Measurements from ENCODE around the gene DCTD. TPM values are rescaled to one million over a fixed set of nuclear protein-coding genes. Genes with fewer than 3 reads are reported as not detected.

The DCTD gene
- 76.7 and 79.5 TPM in 2 replicates for total RNA-seq

GRCh38 chr4:182917182-182918043 lies at the start of gene DCTD:
DCTD (minus strand) TSS chr4:182917386; CDS start chr4:182915568, 1,818 bp downstream.
- no peak for DNase-seq (ENCODE audit: low read depth, low spot score)

- no peak for DNase-seq (ENCODE audit: low read depth, low spot score)
These were observed 43.6 kb upstream of the DCTD start for GRCh38 chr4:182960746-182961145.

DNA sequence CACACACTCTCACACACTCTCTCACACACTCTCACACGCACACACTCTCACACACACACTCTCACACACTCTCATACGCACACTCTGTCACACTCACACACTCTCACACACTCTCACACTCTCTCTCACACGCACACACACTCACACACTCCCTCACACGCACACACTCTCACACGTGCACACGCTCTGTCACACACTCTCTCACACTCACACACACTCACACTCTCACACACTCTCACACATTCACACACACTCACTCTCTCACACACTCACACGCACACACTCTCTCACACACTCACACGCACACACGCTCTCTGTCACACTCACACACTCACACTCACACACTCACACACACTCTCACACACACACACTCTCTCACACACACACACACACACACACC lies 43.0 kb upstream of the DCTD start:
- DNase-seq (ENCODE audit: low read depth, low spot score): no peak

- DNase-seq (ENCODE audit: low read depth, low spot score): no peak
These were observed 38.2 kb upstream of the DCTD start for GRCh38 chr4:182955411-182955810.

- DNase-seq (ENCODE audit: low read depth, low spot score): no peak
These were observed 27.5 kb upstream of the DCTD start for GRCh38 chr4:182944484-182945213.

DNA sequence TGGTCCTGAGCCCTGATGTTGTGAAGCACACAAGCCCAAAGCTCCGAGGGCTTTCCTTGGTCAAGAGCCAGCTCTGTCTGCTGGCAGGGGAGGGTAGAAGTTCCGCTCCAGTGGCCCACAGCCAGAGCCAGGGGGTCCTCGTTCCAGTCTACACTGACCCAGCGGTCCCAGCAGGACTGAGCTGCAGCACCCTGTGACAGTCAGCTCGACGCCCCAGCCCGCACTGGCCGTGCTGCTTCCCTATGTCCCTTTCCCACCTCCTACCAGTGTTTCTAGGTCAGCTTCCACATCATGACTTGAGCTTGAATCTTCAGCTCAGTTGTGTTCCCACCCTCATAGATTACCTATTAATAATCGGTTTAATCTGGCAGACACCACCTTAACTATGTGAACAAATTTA lies 22.5 kb upstream of the DCTD start:
- no peak for DNase-seq (ENCODE audit: low read depth, low spot score)

- no peak for DNase-seq (ENCODE audit: low read depth, low spot score)
These were observed 21.0 kb upstream of the DCTD start for GRCh38 chr4:182938205-182938645.

GRCh38 chr4:182937268-182938204 lies 20.4 kb upstream of the DCTD start:
- DNase-seq (ENCODE audit: low read depth, low spot score): no peak

DNA sequence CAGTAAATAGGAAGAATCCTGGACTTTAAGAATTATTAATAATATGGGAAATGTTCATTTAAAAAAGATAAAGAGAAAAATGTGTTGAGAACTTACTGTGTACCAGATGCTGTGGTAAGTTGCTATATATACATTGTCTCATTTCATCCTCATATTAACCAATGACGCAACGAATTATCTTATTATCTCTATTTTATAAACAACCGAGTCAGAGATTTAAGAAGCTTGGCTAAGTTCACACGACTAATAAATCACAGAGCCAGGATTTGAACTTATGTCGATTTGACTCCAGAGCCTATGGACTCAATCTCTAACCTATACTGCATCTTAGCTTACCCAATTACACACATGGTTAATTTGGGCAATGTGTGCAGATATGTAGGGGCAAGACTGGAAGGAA lies 15.5 kb upstream of the DCTD start:
- DNase-seq (ENCODE audit: low read depth, low spot score): no peak

DNA sequence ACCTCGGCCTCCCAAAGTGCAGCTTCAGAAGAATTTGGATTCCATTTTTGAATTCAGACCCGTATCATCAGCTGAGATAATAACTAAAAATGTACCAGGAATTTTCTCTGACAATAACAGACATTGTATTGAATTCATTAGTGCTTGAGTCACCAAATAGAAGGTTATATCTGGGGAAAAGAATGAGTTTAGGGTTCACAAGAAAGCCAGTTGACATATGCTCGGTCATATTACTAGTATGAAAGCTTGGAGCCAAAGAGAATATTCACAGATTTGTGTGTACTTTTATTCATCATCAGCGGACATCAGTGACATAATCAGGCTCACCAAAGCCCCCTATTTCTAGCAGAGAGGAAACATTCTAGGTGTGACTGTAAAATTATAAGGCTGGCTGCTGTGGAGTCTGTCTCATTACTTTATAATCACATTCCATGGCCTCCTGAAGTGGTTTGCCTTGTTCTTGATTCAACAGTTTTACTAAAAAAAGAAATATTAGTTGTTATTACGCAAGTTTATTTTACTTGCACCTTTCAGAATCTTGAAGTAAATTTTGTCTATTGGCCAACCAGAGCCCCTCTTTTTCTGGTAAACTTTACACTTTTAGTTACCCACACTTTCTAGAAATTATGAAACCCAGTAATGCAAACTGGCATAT lies 14.6 kb upstream of the DCTD start:
- DNase-seq (ENCODE audit: low read depth, low spot score): no peak

DNA sequence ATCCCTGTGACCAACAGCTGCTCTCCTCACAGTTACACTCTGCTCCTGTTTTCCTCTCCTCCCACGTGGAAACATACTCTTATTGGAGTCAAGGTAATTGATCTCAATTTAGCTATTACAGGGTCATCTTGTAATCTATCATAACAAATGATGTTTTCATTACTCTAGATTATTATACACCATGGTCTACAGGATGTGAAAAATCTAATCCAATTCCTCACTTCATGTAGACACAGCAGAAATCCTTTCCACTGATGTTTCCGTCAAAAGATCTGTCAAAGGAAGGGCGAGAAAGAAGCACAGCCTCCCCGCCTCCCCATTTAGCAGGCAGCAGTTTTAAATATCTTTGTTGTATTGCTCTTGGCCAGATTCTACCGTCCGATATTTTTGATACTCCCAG lies 13.7 kb upstream of the DCTD start:
- no peak for DNase-seq (ENCODE audit: low read depth, low spot score)

- no peak for DNase-seq (ENCODE audit: low read depth, low spot score)
These were observed 12.1 kb upstream of the DCTD start for GRCh38 chr4:182929296-182929695.

DNA sequence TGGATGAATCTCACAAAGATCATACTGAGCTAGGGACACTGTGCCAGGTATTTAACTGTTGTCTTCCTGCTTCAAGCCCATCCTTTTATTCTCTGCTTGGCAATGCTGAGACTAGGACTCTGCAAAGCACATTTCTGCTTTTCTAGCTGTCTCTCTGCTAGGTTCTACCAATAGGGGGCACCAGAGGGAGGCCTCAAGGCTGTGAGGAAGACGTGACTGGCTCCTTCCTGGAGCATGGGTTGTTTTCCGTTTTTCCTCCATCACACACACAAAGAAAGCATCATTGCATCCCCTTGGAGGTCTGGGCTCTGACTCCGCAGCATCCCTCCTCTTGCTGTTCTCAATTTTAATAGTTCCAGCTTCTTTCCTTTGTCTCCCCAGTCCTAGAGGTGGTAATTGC lies 10.9 kb upstream of the DCTD start:
- DNase-seq (ENCODE audit: low read depth, low spot score): no peak

- no peak for DNase-seq (ENCODE audit: low read depth, low spot score)
These were observed 10.3 kb upstream of the DCTD start for GRCh38 chr4:182927505-182927904.

GRCh38 chr4:182925855-182926254 lies 8.7 kb upstream of the DCTD start:
- no peak for DNase-seq (ENCODE audit: low read depth, low spot score)

DNA sequence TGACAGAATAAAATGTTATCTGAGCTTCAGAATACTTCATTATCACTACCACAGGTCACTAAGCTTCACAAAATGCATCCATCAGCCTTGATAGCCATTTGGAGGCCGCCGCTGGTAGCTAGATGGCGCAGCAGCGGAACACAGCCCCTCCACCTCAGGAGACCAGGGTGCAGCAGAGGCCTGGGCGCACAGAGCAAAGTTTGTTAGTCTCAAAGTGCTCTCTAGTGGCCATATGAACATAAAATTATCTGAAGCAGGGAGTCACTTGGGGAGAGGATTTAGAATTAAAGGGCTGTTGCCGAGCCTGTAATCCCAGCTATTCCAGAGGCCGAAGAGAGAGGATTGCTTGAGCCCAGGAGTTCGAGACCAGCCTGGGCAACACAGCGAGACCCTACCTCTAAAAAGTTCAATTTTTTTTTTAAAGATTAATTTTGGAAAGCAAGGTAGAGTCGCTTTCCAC lies 8.1 kb upstream of the DCTD start:
- DNase-seq (ENCODE audit: low read depth, low spot score): no peak

DNA sequence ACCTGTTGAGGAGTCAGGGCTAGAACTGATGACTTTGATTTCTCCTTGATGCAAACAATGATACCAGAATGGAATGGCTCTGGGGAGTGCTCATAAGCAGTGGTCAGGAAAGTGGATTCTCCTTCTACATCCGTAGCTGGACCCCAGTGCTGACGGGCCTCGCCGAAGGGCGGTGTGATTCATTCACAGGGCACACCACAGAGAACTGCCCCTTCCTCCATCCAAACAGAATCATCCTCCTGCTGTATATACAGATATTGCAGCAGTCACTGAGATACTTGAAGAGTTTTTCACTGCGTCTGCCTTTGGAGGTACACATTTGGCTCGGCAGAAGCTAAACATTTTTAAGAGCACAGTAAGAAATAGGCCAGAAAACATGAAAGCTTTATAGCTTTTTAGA lies 7.3 kb upstream of the DCTD start:
- no peak for DNase-seq (ENCODE audit: low read depth, low spot score)

DNA sequence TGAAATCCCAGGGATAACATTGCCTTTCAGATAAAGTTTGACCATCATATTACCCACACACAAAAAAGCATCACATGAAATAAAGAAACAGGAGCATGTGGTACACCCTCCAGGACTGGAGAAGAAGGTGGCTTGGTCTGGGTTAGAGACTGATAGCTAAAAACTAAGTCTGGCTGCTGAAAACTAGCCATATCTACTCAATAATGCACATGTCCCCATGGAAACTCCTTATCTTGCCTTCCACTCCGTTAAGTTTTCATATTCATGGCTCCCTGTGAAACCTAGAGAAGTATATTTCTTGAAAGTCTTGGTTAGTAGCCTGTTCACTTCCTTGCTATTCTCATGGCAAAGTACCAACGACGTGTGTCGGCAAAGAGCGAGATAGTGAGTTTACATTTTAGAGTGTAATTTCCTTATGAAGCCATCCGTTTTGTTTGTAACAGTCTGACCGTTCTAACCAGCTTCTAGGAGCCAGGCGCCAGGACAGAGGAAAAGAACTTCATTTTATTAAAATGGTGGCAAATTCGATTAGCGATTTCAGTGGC lies 6.7 kb upstream of the DCTD start:
- no peak for DNase-seq (ENCODE audit: low read depth, low spot score)

DNA sequence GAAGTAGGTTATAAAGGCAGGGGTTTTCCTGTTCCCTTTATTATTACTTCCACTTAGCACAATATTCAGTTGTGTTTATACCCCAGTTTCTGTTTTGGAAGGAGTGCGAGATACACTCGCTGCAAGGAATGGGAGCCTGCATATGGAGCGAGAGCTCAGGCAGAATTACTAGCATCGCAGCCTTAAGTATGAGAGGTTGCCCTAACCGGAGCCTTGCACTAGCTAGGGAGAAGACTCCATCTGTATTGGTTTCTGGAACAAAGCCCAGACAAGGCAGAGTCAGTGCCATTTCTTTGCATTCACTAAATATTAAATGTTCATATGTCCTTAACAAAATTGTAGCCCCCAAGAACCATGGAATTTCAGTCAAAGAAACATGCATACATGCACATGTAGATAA lies 6.2 kb upstream of the DCTD start:
- no peak for DNase-seq (ENCODE audit: low read depth, low spot score)

DNA sequence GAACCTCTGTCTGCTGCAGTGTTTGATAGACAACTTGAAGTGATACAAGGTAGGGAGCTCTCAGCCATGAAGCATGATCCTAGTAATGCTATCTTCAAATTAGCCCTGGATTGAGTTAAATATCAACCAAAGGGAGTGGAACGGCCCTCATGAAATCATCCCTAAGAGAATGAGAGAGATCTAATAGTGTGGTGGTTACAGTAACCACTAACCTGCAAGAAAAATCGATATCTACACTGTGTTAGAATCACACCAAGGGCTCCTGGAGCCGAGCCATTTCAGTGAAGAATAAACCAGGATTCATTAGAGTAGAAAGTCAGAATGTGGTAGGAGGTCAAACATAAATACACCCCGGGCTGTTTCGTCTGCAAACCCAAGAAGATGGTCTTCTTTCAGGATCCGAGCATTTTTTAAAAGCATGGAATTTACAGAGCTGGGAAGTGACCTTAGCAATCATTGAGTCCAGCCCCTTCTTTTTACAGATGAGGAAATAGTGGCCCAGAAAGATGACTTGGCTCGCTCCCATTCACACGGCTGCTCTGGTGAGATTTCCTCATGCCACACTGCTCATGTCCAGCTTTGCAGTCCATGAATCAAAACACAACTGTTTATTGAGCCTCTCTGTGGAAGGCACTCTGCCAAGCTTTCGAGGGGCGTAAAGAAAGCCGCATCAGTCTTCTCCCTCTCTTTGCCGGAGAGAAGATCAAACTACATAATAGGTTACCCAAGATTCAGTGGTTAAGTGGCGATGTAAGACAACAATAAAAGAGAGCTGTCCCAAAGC lies 5.5 kb upstream of the DCTD start:
- DNase-seq (ENCODE audit: low read depth, low spot score): no peak
